G401 (cell line): ENCODE results near the gene MX2. TPM values are rescaled to one million over a fixed set of nuclear protein-coding genes. Genes with fewer than 3 reads are reported as not detected.
"Not testable (repeated sequence)": the region's sequence is repeated elsewhere in the genome, so short reads cannot be mapped to it uniquely, and the experiment has no call there.

Experiments
- DNase-seq: peaks from one replicate; pipeline ENCODE4 v3.0.0-alpha.2; 2015; ENCODE audit warnings: low spot score
- in situ Hi-C: cut with HindIII; loops from 2 replicates; pipeline ENCODE4 v1.10.0; 2016; ENCODE audit warnings: low sequenced_read_pairs, mixed read lengths
- total RNA-seq: library from RNA; depleted of rRNA; stranded (reverse); fragments of >200 nt; shearing (Covaris generic); gene quantifications from 2 replicates; pipeline ENCODE4 v1.2.3, GENCODE V29; 2014; rRNA removed

Gene MX2, protein sequence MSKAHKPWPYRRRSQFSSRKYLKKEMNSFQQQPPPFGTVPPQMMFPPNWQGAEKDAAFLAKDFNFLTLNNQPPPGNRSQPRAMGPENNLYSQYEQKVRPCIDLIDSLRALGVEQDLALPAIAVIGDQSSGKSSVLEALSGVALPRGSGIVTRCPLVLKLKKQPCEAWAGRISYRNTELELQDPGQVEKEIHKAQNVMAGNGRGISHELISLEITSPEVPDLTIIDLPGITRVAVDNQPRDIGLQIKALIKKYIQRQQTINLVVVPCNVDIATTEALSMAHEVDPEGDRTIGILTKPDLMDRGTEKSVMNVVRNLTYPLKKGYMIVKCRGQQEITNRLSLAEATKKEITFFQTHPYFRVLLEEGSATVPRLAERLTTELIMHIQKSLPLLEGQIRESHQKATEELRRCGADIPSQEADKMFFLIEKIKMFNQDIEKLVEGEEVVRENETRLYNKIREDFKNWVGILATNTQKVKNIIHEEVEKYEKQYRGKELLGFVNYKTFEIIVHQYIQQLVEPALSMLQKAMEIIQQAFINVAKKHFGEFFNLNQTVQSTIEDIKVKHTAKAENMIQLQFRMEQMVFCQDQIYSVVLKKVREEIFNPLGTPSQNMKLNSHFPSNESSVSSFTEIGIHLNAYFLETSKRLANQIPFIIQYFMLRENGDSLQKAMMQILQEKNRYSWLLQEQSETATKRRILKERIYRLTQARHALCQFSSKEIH
- not detected in 2 replicates for total RNA-seq

DNA sequence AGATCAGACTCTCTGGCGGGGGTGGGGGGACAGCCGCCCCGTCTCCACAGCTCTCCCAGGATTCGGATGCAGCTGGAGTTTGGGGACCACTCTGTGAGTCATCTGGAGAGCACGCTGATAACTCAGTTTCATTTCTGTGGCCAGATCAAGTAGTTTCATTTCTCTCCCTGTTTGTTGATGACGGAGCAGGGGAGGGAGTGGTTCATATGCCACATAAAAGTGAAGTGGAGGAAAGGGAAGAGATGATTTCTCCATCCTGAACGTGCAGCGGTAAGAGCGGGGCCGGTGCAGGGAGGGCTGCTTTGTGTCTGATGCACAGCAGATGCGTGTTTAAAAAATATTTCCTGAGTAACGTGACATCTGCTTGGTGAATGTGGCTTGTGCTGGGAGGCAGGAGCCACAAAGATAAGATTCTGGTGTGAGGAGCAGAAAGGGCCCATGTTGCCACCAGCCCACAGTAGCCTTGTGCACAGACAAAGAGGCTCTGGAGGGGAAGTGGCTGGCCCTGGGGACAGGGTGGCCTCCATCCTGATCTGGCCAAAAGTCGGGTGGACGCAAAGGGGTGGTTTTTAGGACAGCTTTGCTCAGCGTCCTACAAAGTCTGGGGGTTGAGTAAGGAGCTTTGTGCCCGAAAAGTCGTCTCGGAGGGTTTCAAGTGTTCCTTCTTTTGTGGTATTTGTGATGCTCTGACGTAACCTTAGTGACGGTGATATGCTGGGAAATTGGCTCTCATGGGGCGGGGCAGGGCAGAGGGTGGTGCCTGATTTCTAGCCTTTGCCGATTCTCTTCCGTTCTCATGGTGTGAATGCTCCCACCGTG, at the start of gene MX2:
TSS of gene MX2 (plus strand) at position 242 of the 819 bp plus-strand sequence. CDS start 14,880 bp downstream, outside the sequence.
- in situ Hi-C loops, result no loop called here
- DNase-seq, result no peak

DNA sequence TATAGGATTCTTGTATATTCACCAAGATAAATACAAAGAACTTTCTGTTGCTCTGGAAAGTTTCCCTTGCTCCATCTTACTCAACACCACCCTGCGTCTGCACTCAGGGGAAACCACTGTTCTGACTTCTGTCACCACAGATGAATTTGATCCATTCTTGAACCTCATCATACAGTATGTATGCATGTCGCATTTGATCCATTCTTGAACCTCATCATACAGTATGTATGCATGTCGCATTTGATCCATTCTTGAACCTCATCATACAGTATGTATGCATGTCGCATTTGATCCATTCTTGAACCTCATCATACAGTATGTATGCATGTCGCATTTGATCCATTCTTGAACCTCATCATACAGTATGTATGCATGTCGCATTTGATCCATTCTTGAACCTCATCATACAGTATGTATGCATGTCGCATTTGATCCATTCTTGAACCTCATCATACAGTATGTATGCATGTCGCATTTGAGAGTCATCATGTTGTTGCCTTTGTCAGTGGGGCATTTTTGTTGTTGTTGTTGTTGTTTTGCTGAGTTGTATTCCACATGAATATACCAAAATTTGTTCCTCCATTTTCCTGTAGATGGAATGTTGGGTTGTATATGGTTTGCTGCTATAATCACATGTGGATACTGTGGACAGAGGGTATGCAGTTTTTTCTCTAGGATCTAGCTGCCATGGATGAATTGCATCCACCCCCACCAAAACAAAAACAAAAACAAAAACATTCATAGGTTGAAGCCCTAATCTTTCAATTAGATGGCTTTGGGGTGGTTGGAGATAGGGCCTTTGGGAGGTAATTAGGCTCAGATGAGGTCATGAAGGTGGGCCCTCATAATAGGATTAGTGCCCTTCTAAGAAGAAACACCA, 48.3 kb upstream of the MX2 start:
- in situ Hi-C loops, DNase-seq: not testable (repeated sequence)

DNA sequence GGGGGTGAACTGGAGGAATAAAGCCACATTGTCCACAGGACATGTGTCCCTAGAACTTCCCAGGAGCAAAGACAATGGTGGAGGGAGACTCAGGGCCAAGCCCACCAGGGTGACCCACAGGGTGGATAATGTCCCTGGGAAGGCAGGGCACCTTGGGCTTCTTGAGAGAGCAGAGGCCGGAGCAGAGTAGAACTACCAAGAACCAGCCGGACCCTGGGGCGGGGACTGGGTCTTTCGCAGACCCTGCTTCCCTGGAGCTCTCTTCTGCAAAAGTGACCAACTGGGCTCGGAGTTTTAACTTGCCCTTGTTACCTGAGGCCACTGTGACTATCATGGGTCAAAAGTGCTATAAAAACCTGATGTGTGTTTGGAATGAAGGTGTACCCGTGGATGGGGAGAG, 46.1 kb upstream of the MX2 start:
- in situ Hi-C loops, result no loop called here
- no peak for DNase-seq

- no peak for DNase-seq
- in situ Hi-C loops, result no loop called here
Observed at GRCh38 chr21:41316200-41317062, 45.4 kb upstream of the MX2 start, which contains the start of gene FAM3B. Gene FAM3B (plus strand): TSS chr21:41316801. CDS start chr21:41316880, 79 bp downstream.

GRCh38 chr21:41317063-41317392, 44.8 kb upstream of the MX2 start:
- no peak for DNase-seq
- in situ Hi-C loops, result no loop called here

GRCh38 chr21:41317458-41317857, 44.4 kb upstream of the MX2 start:
- in situ Hi-C loops, result no loop called here
- DNase-seq, result no peak

GRCh38 chr21:41318218-41318617, 43.6 kb upstream of the MX2 start:
- in situ Hi-C loops, result no loop called here
- DNase-seq, result no peak

GRCh38 chr21:41319273-41319672, 42.6 kb upstream of the MX2 start:
- in situ Hi-C loops, result no loop called here
- DNase-seq, result no peak

- no peak for DNase-seq
- in situ Hi-C loops, result no loop called here
Observed at GRCh38 chr21:41321211-41321907, 40.5 kb upstream of the MX2 start.

DNA sequence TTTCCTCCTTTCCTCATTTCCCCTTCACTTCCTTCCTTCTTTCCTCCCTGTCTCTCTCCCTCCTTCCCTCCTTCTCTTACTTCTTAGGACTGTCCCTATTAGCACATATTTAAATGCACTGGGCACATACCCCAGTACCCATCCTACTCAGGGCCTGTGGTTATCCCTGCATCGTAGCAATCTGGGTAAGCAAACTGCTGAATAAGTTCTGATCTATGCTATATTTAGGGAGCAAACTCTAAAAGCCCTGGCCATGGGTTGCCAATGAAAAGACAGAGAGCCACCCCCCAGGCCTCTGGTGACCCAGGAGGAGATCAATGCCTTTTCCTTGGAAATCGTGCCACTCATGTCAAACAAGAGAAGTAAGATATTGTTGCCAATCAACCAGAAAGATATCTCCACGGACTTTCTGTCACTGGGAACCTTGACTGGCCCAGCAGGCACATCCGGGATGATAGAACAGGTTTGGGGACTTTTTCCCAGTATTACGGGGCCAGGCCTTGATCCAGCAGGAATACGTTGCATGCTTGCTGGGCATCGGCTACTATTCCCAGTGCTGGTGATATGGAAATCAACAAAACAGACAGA, 39.8 kb upstream of the MX2 start:
- in situ Hi-C loops, result no loop called here
- DNase-seq, result no peak

DNA sequence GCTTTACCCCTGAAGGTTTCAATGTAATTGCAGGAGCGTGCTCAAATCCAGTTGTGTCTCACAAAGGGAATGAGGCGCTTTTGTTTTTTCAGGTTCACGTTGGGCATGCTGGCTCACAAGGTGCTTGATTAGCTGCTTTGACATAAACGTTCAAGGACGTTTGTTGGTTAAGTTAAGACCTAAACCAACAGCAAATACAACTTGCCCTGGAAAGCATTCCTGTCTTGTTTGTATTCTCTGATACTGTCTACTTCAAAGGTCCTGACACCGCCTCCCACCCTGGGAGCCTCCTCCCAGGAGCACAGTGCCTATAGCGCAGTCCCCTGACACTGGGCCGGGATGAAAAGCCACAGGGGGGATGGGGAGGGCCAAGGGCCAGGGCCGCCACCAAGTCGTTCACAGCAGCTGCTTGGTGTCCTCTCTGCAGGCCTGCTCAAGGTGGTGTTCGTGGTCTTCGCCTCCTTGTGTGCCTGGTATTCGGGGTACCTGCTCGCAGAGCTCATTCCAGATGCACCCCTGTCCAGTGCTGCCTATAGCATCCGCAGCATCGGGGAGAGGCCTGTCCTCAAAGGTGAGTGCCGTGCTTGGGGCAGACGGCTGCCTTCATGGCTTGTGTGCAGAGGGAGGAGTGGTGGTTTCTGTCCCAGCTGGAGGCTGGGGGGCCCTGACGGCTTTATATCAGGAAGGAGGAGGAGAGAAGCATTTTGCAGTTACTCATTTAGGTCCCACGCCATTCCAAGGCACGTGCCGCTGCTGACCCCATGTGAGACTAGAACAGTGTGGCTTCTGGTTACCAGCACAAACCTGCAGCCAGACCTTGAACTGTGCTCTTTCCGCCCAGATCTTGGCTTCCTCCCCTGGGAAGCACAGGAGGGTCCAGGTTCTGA, 39.1 kb upstream of the MX2 start:
- DNase-seq, result no peak
- in situ Hi-C loops, result no loop called here

- in situ Hi-C loops, result no loop called here
Observed at GRCh38 chr21:41325138-41325912, 36.5 kb upstream of the MX2 start.

DNA sequence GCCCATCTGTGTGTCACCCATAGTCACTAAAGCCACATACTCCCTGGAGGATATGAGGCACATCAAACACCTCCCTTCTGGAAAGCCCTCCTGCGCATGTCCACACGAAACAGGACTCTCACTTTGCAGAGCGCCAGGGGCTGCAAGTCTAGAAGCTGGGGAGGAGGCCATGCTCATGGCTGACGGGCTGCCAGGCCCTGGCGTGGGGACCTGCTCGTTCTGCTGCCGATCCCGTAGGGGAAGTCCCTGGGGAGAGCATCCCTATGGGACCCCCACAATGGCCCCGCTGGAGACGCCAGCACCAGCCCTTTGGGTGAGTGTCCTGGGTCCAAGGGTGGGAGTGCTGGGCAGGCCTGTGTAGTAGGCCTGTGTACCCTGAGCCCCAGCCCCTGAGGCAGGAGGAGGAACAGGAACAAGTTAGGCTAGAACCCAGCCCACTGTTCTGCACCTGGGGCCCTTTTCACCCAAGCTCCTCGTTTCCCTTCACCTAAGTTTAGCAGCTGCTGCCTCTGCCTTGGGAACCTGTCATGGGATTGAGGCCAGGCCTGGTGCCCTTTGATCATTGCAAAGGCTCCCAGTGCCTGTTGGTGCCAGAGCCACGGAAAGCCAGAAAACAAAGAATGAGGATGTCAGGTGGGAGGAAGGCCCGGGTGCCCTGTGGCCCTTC, 35.3 kb upstream of the MX2 start:
- no peak for DNase-seq
- in situ Hi-C loops, result no loop called here

More at GRCh38 chr21:41325138-41325912, 36.5 kb upstream of the MX2 start:
- DNase-seq, result no peak

GRCh38 chr21:41327753-41328152, 34.1 kb upstream of the MX2 start:
- in situ Hi-C loops, result no loop called here
- DNase-seq, result no peak
